A673 (cell line): ENCODE data around the gene PDPN. TPM values are rescaled to one million over a fixed set of nuclear protein-coding genes. Genes with fewer than 3 reads are reported as not detected.

ENCODE experiments used
- BruUV-seq: library from RNA; stranded (reverse); fragments of 400-500 nt; replicated peaks from 2 replicates; lab custom pipeline; 2021; lab: Mats Ljungman, UMichigan
- CTCF ChIA-PET: fragments of 300-600 bp; sonication (Branson Sonifier 250); formaldehyde crosslinking; loops from one replicate; lab custom pipeline; 2022; ENCODE audit warnings: antibody characterized with exemption; lab: Charles Lee
- POLR2A ChIA-PET: fragments of 300-600 bp; sonication (Branson Sonifier 250); formaldehyde crosslinking; loops from one replicate; lab custom pipeline; 2022; ENCODE audit warnings: antibody characterized with exemption; ENCODE audit not compliant: low non-redundant PET; lab: Charles Lee
- DNase-seq: peaks from one replicate; pipeline ENCODE4 v3.0.0-alpha.2; 2015; ENCODE audit warnings: low spot score
- H3K27ac ChIP-seq: fragments of 200-600 bp; sonication (generic); 2 replicates; pipeline ENCODE4 v1.5.1; 2016; ENCODE audit warnings: mixed run types, low read depth, mild to moderate bottlenecking, mixed read lengths, antibody characterized with exemption, low read length; ENCODE audit not compliant: poor library complexity, severe bottlenecking
- H3K27me3 ChIP-seq: fragments of 200-600 bp; sonication (generic); replicated peaks from 2 replicates; pipeline ENCODE4 v1.6.1; 2017; ENCODE audit warnings: mixed run types, low read depth, mild to moderate bottlenecking, mixed read lengths, antibody characterized with exemption, low read length; ENCODE audit not compliant: insufficient read depth, poor library complexity
- H3K36me3 ChIP-seq: fragments of 200-600 bp; sonication (generic); 2 replicates; pipeline ENCODE4 v1.6.1; 2016; ENCODE audit warnings: mixed run types, mild to moderate bottlenecking, mixed read lengths, antibody characterized with exemption, low read length; ENCODE audit not compliant: insufficient read depth, poor library complexity, severe bottlenecking
- H3K4me1 ChIP-seq: fragments of 200-600 bp; sonication (generic); 2 replicates; pipeline ENCODE4 v1.6.1; 2017; ENCODE audit warnings: mixed run types, mild to moderate bottlenecking, mixed read lengths, antibody characterized with exemption, low read length; ENCODE audit not compliant: insufficient read depth, poor library complexity, severe bottlenecking
- H3K4me3 ChIP-seq: fragments of 200-600 bp; sonication (generic); 2 replicates; pipeline ENCODE4 v1.5.1; 2016; ENCODE audit warnings: low read depth, mixed run types, mild to moderate bottlenecking, mixed read lengths, low read length; ENCODE audit not compliant: poor library complexity, severe bottlenecking
- H3K9me3 ChIP-seq: fragments of 200-600 bp; sonication (generic); 2 replicates; pipeline ENCODE4 v1.6.1; 2016; ENCODE audit warnings: mixed run types, low read depth, mild to moderate bottlenecking, mixed read lengths, antibody characterized with exemption, low read length; ENCODE audit not compliant: poor library complexity, severe bottlenecking
- EZH2 ChIP-seq: fragments of 200-600 bp; sonication (generic); IDR thresholded peaks from 2 replicates; pipeline ENCODE4 v1.6.1; 2017; ENCODE audit warnings: borderline replicate concordance, low read depth, mild to moderate bottlenecking, mixed read lengths, antibody characterized with exemption, low read length; ENCODE audit not compliant: poor library complexity, severe bottlenecking
- intact Hi-C: fragments of 100-400 bp; cut with micrococcal nuclease; formaldehyde crosslinking; loops from one replicate; pipeline ENCODE4 v1.10.0; 2022; ENCODE audit not compliant: unreplicated experiment
- total RNA-seq: library from RNA; stranded (reverse); gene quantifications from 2 replicates; pipeline ENCODE4 v1.2.3, GENCODE V29; 2021
- TF ChIP-seq, protein P1 (sequence below): fragments of 300-800, 200-600 bp; sonication (generic); conservative IDR thresholded peaks from 2 replicates; pipeline ENCODE4 v1.5.1; 2017; ENCODE audit warnings: low read depth, mild to moderate bottlenecking, antibody characterized with exemption, low read length, moderate library complexity, mixed read lengths

Gene PDPN
- total RNA-seq, 1 experiment from 2014 or later, result 30.2 TPM

DNA sequence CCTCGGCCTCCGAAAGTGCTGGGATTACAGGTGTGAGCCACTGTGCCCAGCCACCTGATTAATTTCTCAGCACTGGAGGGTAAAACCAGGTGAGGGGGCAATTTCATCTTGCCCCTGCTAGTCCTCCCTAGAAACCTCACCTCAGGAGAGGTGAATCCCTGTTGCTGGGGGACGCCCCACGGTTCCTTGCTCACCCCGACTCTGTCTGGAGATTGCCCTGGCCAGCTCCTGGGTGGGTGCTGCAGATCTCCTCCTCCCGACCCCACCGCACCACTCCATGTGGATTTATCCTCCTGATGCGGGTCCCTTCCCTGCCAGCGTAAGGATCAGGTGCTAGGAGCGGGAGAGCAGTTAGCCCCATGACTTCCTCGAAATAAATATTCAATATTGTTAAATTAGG lies 34.9 kb downstream of the PDPN start:
- no peaks in the 10 kb centered on the region for H3K4me1 ChIP-seq
- ChIA-PET POLR2A (no interaction called here), CTCF (no interaction called here)
- no peak overlapping the region for H3K4me3 ChIP-seq
- H3K9me3 ChIP-seq, result no peaks in the 10 kb centered on the region
- intact Hi-C loops, result no loop called here
- BruUV-seq, result no TSS peak
- no peaks in the 10 kb centered on the region for H3K36me3 ChIP-seq
- TF ChIP-seq, protein P1, sequence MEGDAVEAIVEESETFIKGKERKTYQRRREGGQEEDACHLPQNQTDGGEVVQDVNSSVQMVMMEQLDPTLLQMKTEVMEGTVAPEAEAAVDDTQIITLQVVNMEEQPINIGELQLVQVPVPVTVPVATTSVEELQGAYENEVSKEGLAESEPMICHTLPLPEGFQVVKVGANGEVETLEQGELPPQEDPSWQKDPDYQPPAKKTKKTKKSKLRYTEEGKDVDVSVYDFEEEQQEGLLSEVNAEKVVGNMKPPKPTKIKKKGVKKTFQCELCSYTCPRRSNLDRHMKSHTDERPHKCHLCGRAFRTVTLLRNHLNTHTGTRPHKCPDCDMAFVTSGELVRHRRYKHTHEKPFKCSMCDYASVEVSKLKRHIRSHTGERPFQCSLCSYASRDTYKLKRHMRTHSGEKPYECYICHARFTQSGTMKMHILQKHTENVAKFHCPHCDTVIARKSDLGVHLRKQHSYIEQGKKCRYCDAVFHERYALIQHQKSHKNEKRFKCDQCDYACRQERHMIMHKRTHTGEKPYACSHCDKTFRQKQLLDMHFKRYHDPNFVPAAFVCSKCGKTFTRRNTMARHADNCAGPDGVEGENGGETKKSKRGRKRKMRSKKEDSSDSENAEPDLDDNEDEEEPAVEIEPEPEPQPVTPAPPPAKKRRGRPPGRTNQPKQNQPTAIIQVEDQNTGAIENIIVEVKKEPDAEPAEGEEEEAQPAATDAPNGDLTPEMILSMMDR, result no peak
- no peak for TF ChIP-seq EZH2
- H3K27ac ChIP-seq, result no peak overlapping the region
- no peak for DNase-seq
- no peaks in the 10 kb centered on the region for H3K27me3 ChIP-seq

DNA sequence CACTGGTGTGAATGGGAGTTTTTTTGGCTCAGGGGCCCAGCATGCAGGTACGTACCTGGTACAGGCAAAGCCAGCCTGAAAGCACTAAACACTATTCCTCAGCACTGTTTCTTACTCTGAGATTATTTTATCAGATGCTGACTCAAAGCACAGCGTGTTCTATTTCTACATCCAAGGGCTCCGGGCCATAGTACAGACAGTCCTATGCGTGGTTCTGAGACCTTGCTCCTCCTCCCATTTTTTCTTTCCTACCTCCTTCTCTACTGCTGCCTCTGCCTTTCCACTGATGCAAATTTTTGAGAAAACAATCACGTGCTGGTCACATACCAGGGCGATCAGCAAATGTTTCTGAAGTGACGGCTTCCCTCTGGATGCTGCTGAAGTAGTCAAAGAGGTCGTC lies 36.3 kb downstream of the PDPN start:
- Histone ChIP-seq H3K4me3 (no peak overlapping the region), H3K4me1 (no peaks in the 10 kb centered on the region), H3K9me3 (no peaks in the 10 kb centered on the region), H3K36me3 (no peaks in the 10 kb centered on the region), H3K27ac (no peak overlapping the region), H3K27me3 (no peaks in the 10 kb centered on the region)
- BruUV-seq, result no TSS peak
- DNase-seq, result no peak
- ChIA-PET CTCF (no interaction called here), POLR2A (no interaction called here)
- TF ChIP-seq, protein P1, result no peak
- no peak for TF ChIP-seq EZH2
- intact Hi-C loops, result no loop called here

DNA sequence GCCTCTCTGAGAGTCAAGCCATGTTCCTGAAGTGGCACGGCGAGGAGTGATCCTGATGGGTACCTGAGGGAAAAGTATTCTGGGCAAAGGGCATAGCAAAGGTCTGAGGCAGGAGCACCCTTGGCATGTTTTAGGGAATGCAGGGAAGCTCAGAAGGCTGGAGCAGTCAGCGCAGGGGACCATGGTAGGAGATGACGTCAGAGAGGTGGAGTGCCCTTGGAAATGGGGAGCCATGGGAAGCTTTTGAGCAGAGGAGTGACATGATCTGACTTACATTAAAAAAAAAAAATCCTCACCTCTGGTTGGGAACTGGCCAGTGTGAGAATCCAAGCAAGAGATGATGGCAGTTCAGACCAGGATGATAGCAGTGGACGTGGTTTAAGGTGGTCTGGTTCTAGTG lies 37.2 kb downstream of the PDPN start:
- no TSS peak for BruUV-seq
- DNase-seq, result no peak
- intact Hi-C loops, result no loop called here
- POLR2A ChIA-PET, result no interaction called here
- CTCF ChIA-PET, result no interaction called here
- TF ChIP-seq, protein P1, result no peak
- TF ChIP-seq EZH2, result no peak
- no peak overlapping the region for H3K27ac ChIP-seq
- H3K4me1 ChIP-seq, result no peaks in the 10 kb centered on the region
- no peaks in the 10 kb centered on the region for H3K9me3 ChIP-seq
- H3K27me3 ChIP-seq, result no peaks in the 10 kb centered on the region
- H3K4me3 ChIP-seq, result no peak overlapping the region
- no peaks in the 10 kb centered on the region for H3K36me3 ChIP-seq
